Neural cell (in vitro differentiated cells): ENCODE measurements around the gene CHRM5.

Source experiments
- CTCF ChIP-seq: fragments of 450-650 bp; IDR thresholded peaks from 2 replicates; pipeline ENCODE4 v1.5.1; 2014; ENCODE audit warnings: antibody characterized with exemption, mild to moderate bottlenecking, moderate library complexity; ENCODE audit not compliant: poor library complexity, severe bottlenecking
- EP300 ChIP-seq: fragments of 450-650 bp; conservative IDR thresholded peaks from 2 replicates; pipeline ENCODE4 v1.6.1; 2014; ENCODE audit warnings: antibody characterized with exemption, mild to moderate bottlenecking, moderate library complexity; ENCODE audit not compliant: poor library complexity, severe bottlenecking
- POLR2AphosphoS5 ChIP-seq: IDR thresholded peaks from 2 replicates; pipeline ENCODE4 v1.6.1; 2012

GRCh38 chr15:33980159-33980558, 11.9 kb downstream of the CHRM5 start:
- TF ChIP-seq POLR2AphosphoS5 (no peak), CTCF (no peak), EP300 (peak; percentile 31)
